Measurements from ENCODE around the gene SUSD6. TPM values are rescaled to one million over a fixed set of nuclear protein-coding genes. Genes with fewer than 3 reads are reported as not detected.

SUSD6 gene
- total RNA-seq, 1 donor from 2014 or later: 67.1 TPM

DNA sequence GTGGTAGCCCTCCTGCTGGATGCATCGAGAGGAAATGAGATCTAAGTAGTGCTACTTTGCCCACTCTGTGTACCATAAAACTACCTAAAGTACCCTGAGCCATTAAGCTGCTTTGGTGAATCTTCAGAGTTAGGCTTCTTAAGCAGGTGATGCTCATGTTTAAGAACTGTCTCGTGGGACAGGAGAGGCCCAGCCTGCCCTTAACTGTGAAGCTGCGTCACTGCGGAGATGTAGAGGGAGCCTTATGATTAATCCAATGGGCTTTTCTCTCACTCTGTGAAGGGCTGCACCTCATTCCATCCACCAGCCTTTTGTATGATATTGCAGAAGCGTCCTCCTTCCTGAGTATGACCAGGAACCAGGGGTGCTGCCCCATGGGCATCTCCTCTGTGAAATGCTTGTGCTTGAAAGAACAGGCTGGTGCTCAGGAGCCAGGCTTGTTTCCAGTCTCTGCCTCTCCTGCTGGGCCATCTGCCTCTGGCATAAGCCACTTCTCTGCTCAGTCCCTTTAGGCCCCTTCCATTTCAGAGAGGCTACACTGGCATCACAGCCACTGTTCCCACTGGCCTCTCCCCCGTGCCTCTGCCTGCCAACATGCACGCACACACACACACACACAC is 30.0 kb upstream of the SUSD6 start:
- Mint-ChIP-seq H3K4me3 (no peak overlapping the region), H3K4me1 (peaks cover 10% of the 10 kb centered on the region), H3K9me3 (no peaks in the 10 kb centered on the region), H3K27ac (no peak overlapping the region), H3K36me3 (ENCODE audit: low read depth) (no peaks in the 10 kb centered on the region), H3K27me3 (peaks cover 7% of the 10 kb centered on the region)
- intact Hi-C loops (cut with micrococcal nuclease): no loop called here
- ATAC-seq (ENCODE audit: low read depth) (no peak), DNase-seq (no peak)
- TF ChIP-seq, protein P1, sequence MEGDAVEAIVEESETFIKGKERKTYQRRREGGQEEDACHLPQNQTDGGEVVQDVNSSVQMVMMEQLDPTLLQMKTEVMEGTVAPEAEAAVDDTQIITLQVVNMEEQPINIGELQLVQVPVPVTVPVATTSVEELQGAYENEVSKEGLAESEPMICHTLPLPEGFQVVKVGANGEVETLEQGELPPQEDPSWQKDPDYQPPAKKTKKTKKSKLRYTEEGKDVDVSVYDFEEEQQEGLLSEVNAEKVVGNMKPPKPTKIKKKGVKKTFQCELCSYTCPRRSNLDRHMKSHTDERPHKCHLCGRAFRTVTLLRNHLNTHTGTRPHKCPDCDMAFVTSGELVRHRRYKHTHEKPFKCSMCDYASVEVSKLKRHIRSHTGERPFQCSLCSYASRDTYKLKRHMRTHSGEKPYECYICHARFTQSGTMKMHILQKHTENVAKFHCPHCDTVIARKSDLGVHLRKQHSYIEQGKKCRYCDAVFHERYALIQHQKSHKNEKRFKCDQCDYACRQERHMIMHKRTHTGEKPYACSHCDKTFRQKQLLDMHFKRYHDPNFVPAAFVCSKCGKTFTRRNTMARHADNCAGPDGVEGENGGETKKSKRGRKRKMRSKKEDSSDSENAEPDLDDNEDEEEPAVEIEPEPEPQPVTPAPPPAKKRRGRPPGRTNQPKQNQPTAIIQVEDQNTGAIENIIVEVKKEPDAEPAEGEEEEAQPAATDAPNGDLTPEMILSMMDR (IDR thresholded peaks at IDR 0.05): no peak
- POLR2A ChIA-PET: no interaction called here
- CTCF ChIA-PET: interaction anchor here (1.1 to 2.8 kb wide), 2 partner anchors 23 to 145 kb away, joined by 3 to 14 read pairs; no protein-coding TSS in a partner anchor

DNA sequence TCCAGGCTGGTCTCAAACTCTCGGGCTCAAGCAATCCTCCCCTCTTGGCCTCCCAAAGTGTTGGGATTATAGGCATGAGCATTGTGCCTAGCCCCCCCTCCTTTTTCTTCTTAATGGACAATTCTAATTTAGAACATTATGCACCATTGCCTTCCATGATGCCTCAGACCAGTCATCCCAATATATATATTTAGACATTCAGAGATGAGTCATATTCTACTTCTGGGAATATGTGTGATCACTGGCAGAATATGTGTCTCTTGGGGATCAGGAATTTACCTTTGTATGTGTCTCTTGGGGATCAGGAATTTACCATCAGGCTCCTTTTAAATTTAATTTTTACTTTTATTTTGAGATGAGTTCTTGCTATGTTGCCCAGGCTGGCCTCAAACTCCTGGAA is 29.2 kb upstream of the SUSD6 start:
- POLR2A ChIA-PET: no interaction called here
- CTCF ChIA-PET: interaction anchor here (1.0 to 1.1 kb wide), 2 partner anchors 18 to 145 kb away, joined by 3 read pairs; no protein-coding TSS in a partner anchor
- DNase-seq (no peak), ATAC-seq (ENCODE audit: low read depth) (no peak)
- TF ChIP-seq, protein P1 (IDR thresholded peaks at IDR 0.05): no peak
- no peak overlapping the region for H3K4me3 Mint-ChIP-seq
- no peaks in the 10 kb centered on the region for H3K9me3 Mint-ChIP-seq
- peaks cover 4% of the 10 kb centered on the region for H3K27me3 Mint-ChIP-seq
- no peak overlapping the region for H3K27ac Mint-ChIP-seq
- H3K36me3 Mint-ChIP-seq (ENCODE audit: low read depth): no peaks in the 10 kb centered on the region
- intact Hi-C loops (cut with micrococcal nuclease): no loop called here
- H3K4me1 Mint-ChIP-seq: peaks cover 10% of the 10 kb centered on the region

DNA sequence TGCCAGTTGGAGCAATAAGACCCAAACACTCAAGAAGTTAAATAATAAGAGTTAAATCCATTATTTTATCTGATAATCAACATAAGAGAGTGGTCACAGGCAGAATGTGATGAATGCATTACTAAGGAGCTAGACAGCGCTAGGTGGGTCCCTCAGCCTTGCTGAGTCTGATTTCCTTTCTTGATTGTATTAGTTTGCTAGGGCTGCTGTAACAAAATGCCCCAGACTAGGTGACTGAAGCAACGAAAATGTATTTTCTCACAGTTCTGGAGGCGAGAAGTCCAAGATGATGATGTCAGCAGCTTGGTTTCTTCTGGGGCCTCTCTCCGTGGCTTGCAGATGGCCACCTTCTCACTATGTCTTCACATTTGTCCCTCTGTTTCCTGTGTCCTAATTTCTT is 28.6 kb upstream of the SUSD6 start:
- no peak for ATAC-seq (ENCODE audit: low read depth)
- POLR2A ChIA-PET: no interaction called here
- intact Hi-C loops (cut with micrococcal nuclease): no loop called here
- TF ChIP-seq, protein P1 (IDR thresholded peaks at IDR 0.05): no peak
- no peak for DNase-seq
- CTCF ChIA-PET: interaction anchor here (1.0 to 1.2 kb wide), 3 partner anchors 18 to 445 kb away, joined by 3 to 5 read pairs (median 3); no protein-coding TSS in a partner anchor
- peaks cover 10% of the 10 kb centered on the region for H3K4me1 Mint-ChIP-seq
- peaks cover 4% of the 10 kb centered on the region for H3K27me3 Mint-ChIP-seq
- no peaks in the 10 kb centered on the region for H3K9me3 Mint-ChIP-seq
- H3K27ac Mint-ChIP-seq: no peak overlapping the region
- H3K4me3 Mint-ChIP-seq: no peak overlapping the region
- no peaks in the 10 kb centered on the region for H3K36me3 Mint-ChIP-seq (ENCODE audit: low read depth)

DNA sequence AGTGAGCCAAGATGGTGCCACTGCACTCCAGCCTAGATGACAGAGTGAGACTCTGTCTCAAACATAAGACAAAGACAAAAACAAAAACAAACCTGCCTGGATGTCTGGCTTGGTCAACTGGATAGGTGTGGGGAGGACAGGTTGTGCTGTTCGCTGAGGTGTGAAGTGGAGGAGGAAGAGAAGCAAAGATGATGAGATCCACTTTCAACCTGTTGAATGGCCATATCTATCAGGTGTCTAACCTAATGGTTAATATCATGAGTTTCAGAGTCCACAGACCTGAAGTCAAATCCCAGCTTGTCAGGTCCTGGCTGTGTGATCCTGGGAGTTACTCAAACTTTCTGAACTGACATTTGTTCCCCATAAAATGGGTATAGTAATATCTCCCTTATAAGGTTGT is 27.0 kb upstream of the SUSD6 start:
- TF ChIP-seq, protein P1 (IDR thresholded peaks at IDR 0.05): no peak
- H3K36me3 Mint-ChIP-seq (ENCODE audit: low read depth): no peaks in the 10 kb centered on the region
- H3K27ac Mint-ChIP-seq: no peak overlapping the region
- H3K9me3 Mint-ChIP-seq: no peaks in the 10 kb centered on the region
- peaks cover 4% of the 10 kb centered on the region for H3K27me3 Mint-ChIP-seq
- ChIA-PET CTCF (interaction anchor here (0.7 to 2.3 kb wide), 12 partner anchors 9 to 443 kb away, joined by 3 to 23 read pairs (median 4); partner anchors contain the start of genes CCDC177 and SRSF5), POLR2A (interaction anchor here (0.7 to 0.8 kb wide), 2 partner anchors 142 to 183 kb away, joined by 3 to 4 read pairs; partner anchors contain the start of gene SRSF5)
- no peak for ATAC-seq (ENCODE audit: low read depth)
- H3K4me3 Mint-ChIP-seq: no peak overlapping the region
- no peak for DNase-seq
- peaks cover 10% of the 10 kb centered on the region for H3K4me1 Mint-ChIP-seq
- intact Hi-C loops (cut with micrococcal nuclease): loop anchor here (2.0 kb wide), 1 partner anchor 442 kb away; no protein-coding TSS in a partner anchor

DNA sequence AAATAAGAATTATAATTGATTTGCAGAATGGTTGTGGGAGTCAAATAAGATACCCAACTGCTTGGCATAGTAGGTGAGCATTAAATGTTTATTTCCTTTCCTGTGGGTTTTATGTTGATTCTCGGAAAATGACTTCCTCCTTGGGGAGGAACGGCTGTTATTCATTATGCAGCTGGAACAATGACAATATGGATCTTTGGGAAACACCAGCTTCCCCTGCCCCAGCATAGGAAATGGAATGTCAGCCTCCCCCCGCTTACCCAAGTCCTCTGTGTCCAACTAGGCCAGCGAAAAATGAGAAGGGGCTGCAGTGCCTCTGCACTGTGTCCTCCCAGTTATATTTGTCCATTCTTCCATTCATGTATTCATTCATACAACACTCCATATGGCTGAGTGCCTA is 25.0 kb upstream of the SUSD6 start:
- Mint-ChIP-seq H3K36me3 (ENCODE audit: low read depth) (no peaks in the 10 kb centered on the region), H3K27me3 (peaks cover 4% of the 10 kb centered on the region), H3K4me1 (peaks cover 2% of the 10 kb centered on the region), H3K9me3 (no peaks in the 10 kb centered on the region), H3K4me3 (no peak overlapping the region), H3K27ac (no peak overlapping the region)
- TF ChIP-seq, protein P1 (IDR thresholded peaks at IDR 0.05): no peak
- intact Hi-C loops (cut with micrococcal nuclease): loop anchor here (5.0 kb wide), 2 partner anchors 231 to 486 kb away; no protein-coding TSS in a partner anchor
- POLR2A ChIA-PET: interaction anchor here (0.6 to 0.7 kb wide), 2 partner anchors 127 to 158 kb away, joined by 3 to 4 read pairs; no protein-coding TSS in a partner anchor
- ATAC-seq (ENCODE audit: low read depth) (no peak), DNase-seq (no peak)
- CTCF ChIA-PET: interaction anchor here (1.1 to 2.2 kb wide), 2 partner anchors 18 to 141 kb away, joined by 3 to 23 read pairs; no protein-coding TSS in a partner anchor
